ENCODE results near the gene CDH24.

DNA sequence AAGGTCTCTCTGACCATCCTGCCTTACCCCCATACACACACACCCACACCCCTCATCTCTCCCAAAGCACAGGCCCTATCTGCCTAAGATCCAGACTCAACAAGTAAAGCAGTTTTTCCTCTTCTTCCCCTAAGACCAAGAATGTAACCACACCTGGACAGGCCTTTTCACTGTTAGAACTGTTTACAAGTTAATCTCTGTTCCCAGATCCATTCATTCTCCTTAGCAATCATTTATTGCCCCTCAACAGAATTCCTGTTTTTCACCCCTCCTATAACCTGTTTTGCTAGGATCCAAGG, 49.4 kb upstream of the CDH24 start:
- TF ChIP-seq, protein P1, sequence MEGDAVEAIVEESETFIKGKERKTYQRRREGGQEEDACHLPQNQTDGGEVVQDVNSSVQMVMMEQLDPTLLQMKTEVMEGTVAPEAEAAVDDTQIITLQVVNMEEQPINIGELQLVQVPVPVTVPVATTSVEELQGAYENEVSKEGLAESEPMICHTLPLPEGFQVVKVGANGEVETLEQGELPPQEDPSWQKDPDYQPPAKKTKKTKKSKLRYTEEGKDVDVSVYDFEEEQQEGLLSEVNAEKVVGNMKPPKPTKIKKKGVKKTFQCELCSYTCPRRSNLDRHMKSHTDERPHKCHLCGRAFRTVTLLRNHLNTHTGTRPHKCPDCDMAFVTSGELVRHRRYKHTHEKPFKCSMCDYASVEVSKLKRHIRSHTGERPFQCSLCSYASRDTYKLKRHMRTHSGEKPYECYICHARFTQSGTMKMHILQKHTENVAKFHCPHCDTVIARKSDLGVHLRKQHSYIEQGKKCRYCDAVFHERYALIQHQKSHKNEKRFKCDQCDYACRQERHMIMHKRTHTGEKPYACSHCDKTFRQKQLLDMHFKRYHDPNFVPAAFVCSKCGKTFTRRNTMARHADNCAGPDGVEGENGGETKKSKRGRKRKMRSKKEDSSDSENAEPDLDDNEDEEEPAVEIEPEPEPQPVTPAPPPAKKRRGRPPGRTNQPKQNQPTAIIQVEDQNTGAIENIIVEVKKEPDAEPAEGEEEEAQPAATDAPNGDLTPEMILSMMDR (IDR thresholded peaks at IDR 0.05) = no peak
- TF ChIP-seq POLR2A (IDR thresholded peaks at IDR 0.05) = no peak
